ENCODE data around the gene BOLA2B.
"Not testable (repeated sequence)": the region's sequence is repeated elsewhere in the genome, so short reads cannot be mapped to it uniquely, and the experiment has no call there.

BOLA2B gene

DNA sequence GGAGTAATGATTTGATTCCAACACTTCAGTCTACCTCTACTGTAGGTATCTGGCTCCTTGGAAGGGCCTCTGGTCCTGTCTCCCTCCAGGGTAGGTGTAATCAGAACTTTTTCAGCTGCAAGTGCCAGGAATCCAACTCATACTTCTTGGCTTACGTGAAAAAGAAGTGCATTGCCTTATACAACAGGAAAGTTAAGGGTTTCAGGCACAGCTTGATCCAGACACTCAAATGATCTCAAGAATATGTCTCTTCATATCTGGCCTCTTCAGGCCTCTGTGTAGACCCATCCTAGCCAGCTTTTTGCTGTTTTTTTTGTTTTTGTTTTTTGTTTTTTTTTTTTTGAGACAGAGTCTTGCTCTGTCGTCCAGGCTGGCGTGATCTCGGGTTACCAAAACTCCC, 14.3 kb downstream of the BOLA2B start:
- TF ChIP-seq ZNF585B (tag by site-specific recombination; IDR thresholded peaks at IDR 0.05) (no peak), ZNF138 (tag by site-specific recombination; IDR thresholded peaks at IDR 0.05; ENCODE audit: borderline replicate concordance) (no peak), ZNF335 (tag by site-specific recombination; conservative IDR thresholded peaks at IDR 0.05) (no peak), ZNF175 (tag by site-specific recombination; IDR thresholded peaks at IDR 0.05) (no peak), ZNF423 (tag by site-specific recombination; IDR thresholded peaks at IDR 0.05) (no peak), IKZF3 (tag by site-specific recombination; IDR thresholded peaks at IDR 0.05) (no peak), ZNF23 (tag by site-specific recombination; IDR thresholded peaks at IDR 0.05; ENCODE audit: borderline replicate concordance) (no peak), GFI1B (tag by site-specific recombination; IDR thresholded peaks at IDR 0.05) (no peak), ZNF580 (tag by site-specific recombination; IDR thresholded peaks at IDR 0.05) (no peak), GLIS2 (tag by site-specific recombination; IDR thresholded peaks at IDR 0.05) (no peak), ZNF174 (tag by site-specific recombination; IDR thresholded peaks at IDR 0.05) (no peak), ZNF571 (tag by site-specific recombination; IDR thresholded peaks at IDR 0.05) (no peak), ELK4 (IDR thresholded peaks at IDR 0.05; ENCODE audit: borderline replicate concordance, low read depth, low read length) (no peak), ZNF707 (tag by site-specific recombination; IDR thresholded peaks at IDR 0.05) (no peak)
- TF ChIP-seq, protein P1, sequence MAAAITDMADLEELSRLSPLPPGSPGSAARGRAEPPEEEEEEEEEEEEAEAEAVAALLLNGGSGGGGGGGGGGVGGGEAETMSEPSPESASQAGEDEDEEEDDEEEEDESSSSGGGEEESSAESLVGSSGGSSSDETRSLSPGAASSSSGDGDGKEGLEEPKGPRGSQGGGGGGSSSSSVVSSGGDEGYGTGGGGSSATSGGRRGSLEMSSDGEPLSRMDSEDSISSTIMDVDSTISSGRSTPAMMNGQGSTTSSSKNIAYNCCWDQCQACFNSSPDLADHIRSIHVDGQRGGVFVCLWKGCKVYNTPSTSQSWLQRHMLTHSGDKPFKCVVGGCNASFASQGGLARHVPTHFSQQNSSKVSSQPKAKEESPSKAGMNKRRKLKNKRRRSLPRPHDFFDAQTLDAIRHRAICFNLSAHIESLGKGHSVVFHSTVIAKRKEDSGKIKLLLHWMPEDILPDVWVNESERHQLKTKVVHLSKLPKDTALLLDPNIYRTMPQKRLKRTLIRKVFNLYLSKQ (tag by site-specific recombination; IDR thresholded peaks at IDR 0.05; ENCODE audit: borderline replicate concordance): no peak
- TF ChIP-seq, protein P2, sequence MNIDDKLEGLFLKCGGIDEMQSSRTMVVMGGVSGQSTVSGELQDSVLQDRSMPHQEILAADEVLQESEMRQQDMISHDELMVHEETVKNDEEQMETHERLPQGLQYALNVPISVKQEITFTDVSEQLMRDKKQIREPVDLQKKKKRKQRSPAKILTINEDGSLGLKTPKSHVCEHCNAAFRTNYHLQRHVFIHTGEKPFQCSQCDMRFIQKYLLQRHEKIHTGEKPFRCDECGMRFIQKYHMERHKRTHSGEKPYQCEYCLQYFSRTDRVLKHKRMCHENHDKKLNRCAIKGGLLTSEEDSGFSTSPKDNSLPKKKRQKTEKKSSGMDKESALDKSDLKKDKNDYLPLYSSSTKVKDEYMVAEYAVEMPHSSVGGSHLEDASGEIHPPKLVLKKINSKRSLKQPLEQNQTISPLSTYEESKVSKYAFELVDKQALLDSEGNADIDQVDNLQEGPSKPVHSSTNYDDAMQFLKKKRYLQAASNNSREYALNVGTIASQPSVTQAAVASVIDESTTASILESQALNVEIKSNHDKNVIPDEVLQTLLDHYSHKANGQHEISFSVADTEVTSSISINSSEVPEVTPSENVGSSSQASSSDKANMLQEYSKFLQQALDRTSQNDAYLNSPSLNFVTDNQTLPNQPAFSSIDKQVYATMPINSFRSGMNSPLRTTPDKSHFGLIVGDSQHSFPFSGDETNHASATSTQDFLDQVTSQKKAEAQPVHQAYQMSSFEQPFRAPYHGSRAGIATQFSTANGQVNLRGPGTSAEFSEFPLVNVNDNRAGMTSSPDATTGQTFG (tag by site-specific recombination; IDR thresholded peaks at IDR 0.05; ENCODE audit: borderline replicate concordance): no peak
- TF ChIP-seq, protein P3, sequence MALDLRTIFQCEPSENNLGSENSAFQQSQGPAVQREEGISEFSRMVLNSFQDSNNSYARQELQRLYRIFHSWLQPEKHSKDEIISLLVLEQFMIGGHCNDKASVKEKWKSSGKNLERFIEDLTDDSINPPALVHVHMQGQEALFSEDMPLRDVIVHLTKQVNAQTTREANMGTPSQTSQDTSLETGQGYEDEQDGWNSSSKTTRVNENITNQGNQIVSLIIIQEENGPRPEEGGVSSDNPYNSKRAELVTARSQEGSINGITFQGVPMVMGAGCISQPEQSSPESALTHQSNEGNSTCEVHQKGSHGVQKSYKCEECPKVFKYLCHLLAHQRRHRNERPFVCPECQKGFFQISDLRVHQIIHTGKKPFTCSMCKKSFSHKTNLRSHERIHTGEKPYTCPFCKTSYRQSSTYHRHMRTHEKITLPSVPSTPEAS (tag by site-specific recombination; IDR thresholded peaks at IDR 0.05): no peak
- H3K36me3 ChIP-seq (ENCODE audit: control insufficient read depth in 2 of 2, insufficient read depth in 1 of 2, low read length in 2 of 2): no peaks in the 10 kb centered on the region
- no peak overlapping the region for H3K27ac ChIP-seq (ENCODE audit: extremely low read depth, low read depth, low read length)
- ChIA-PET CTCF (interaction anchor here (0.6 to 1.6 kb wide), 4 partner anchors 14 to 88 kb away, joined by 3 to 4 read pairs (median 3); partner anchors contain the start of gene TBX6), POLR2A (interaction anchor here (1.0 to 1.3 kb wide), 2 partner anchors 67 to 87 kb away, joined by 3 to 8 read pairs; partner anchors contain the start of gene TBX6)
- no peak overlapping the region for H3K4me3 ChIP-seq (ENCODE audit: low read depth, low read length)
- peaks cover 4% of the 10 kb centered on the region; the same call in 1 of the 2 replicates for H3K4me1 ChIP-seq (ENCODE audit: control insufficient read depth, insufficient read depth, low read length)
- H3K9me3 ChIP-seq (ENCODE audit: control insufficient read depth, insufficient read depth, low read depth, low read length): no peaks in the 10 kb centered on the region

DNA sequence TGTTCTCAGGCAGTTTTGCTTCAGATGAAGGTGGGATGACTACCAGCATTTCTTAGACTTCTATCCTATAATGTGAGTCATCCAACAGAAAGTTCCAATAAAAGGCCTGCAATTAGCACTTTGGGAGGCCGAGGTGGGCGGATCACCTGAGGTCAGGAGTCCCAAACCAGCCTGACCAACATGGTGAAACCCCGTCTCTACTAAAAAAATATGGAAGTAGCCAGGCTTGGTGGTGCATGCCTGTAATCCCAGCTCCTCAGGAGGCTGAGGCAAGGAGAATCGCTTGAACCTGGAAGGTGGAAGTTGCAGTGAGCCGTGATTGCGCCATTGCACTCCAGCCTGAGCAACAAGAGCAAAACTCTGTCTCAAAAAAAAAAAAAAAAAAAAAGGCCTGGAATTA, 16.6 kb downstream of the BOLA2B start:
- POLR2A ChIA-PET; H3K4me3 ChIP-seq (ENCODE audit: low read depth, low read length); H3K9me3 ChIP-seq (ENCODE audit: control insufficient read depth, insufficient read depth, low read depth, low read length); H3K36me3 ChIP-seq (ENCODE audit: control insufficient read depth in 2 of 2, insufficient read depth in 1 of 2, low read length in 2 of 2); H3K27ac ChIP-seq (ENCODE audit: extremely low read depth, low read depth, low read length); H3K4me1 ChIP-seq (ENCODE audit: control insufficient read depth, insufficient read depth, low read length): not testable (repeated sequence)
- CTCF ChIA-PET: interaction anchor here (0.6 kb wide), 1 partner anchor 83 kb away, joined by 3 read pairs; no protein-coding TSS in a partner anchor
- TF ChIP-seq SP7 (tag by site-specific recombination; IDR thresholded peaks at IDR 0.05) (peak; percentile 50), PRDM1 (tag by site-specific recombination; IDR thresholded peaks at IDR 0.05) (peak; percentile 60; the same call in 1 of the 2 replicates)
